ENCODE results near the gene ADISSP. TPM values are rescaled to one million over a fixed set of nuclear protein-coding genes. Genes with fewer than 3 reads are reported as not detected.

Gene ADISSP
- total and polyA plus RNA-seq, 2 donors, result 21.4 to 23.6 TPM

DNA sequence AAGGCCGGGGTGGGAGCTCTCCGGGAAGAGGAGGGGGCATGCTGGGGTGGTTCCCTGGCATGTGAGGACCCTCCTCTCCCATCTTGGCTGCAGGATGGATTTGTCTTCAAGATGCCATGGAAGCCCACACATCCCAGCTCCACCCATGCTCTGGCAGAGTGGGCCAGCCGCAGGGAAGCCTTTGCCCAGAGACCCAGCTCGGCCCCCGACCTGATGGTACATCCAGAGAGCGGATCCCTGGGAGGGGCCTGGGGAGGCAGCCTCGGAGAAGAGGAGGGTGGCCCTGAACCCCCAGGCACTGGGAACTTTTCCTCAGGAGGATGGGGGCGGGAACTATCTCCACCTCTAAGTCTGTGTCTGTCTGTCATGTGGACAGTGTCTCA is 33.3 kb upstream of the ADISSP start:
- H3K36me3 ChIP-seq (ENCODE audit: control insufficient read depth in 2 of 2, insufficient read depth in 2 of 2, low read length in 1 of 2), result peaks cover 63 to 70% of the 10 kb centered on the region in 2 donors
- H3K9me3 ChIP-seq (ENCODE audit: control insufficient read depth in 2 of 2, insufficient read depth in 1 of 2, low read length in 1 of 2), result peaks cover 0 to 3% of the 10 kb centered on the region in 2 donors
- H3K27ac ChIP-seq (ENCODE audit: low read depth in 1 of 2, low read length in 1 of 2), result no peak overlapping the region
- DNase-seq (ENCODE audit: low read depth in 6 of 9, low spot score in 9 of 9), result no peak
- WGBS, result 99% methylated on average over 8 of the region's 8 CpGs
- no peak overlapping the region for H3K4me3 ChIP-seq (ENCODE audit: low read length in 2 of 2)
- H3K27me3 ChIP-seq (ENCODE audit: control insufficient read depth in 2 of 2, insufficient read depth in 1 of 2, low read length in 1 of 2), result no peaks in the 10 kb centered on the region
- peaks cover 35 to 40% of the 10 kb centered on the region in 2 donors for H3K4me1 ChIP-seq (ENCODE audit: control insufficient read depth in 2 of 2, insufficient read depth in 2 of 2, low read length in 2 of 2)

DNA sequence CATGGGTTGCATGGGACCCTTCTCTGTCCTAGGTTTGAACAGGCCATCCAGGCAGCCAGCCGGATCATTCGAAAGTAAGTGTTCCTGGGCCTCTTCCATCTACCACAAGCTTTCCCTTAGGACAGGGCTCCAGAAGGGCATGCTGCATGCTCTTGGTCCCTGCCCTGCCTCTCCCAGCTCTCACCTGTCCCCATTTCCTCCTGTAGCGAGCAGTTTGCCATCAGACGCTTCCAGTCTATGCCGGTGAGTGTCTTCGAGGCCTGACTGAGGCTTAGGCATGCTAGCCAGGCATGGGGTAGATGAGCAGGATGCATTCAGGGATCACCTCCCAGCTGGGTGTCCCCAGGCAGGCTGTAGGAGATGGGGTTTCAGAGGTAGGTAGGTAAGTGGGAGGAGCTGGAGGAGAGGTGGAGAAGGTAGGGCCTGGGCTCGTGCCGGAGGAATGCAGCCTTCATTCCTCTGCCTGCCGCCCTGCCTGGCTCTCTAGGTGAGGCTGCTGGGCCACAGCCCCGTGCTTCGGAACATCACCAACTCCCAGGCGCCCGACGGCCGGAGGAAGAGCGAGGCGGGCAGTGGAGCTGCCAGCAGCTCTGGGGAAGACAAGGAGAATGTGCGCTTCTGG is 32.8 kb upstream of the ADISSP start:
- no peaks in the 10 kb centered on the region for H3K27me3 ChIP-seq (ENCODE audit: control insufficient read depth in 2 of 2, insufficient read depth in 1 of 2, low read length in 1 of 2)
- no peak for DNase-seq (ENCODE audit: low read depth in 6 of 9, low spot score in 9 of 9)
- WGBS, result 99% methylated on average over 18 of the region's 18 CpGs
- no peak overlapping the region for H3K4me3 ChIP-seq (ENCODE audit: low read length in 2 of 2)
- peaks cover 0 to 3% of the 10 kb centered on the region in 2 donors for H3K9me3 ChIP-seq (ENCODE audit: control insufficient read depth in 2 of 2, insufficient read depth in 1 of 2, low read length in 1 of 2)
- H3K4me1 ChIP-seq (ENCODE audit: control insufficient read depth in 2 of 2, insufficient read depth in 2 of 2, low read length in 2 of 2), result peaks cover 35 to 44% of the 10 kb centered on the region in 2 donors
- no peak overlapping the region for H3K27ac ChIP-seq (ENCODE audit: low read depth in 1 of 2, low read length in 1 of 2)
- H3K36me3 ChIP-seq (ENCODE audit: control insufficient read depth in 2 of 2, insufficient read depth in 2 of 2, low read length in 1 of 2), result peaks cover 58 to 65% of the 10 kb centered on the region in 2 donors

DNA sequence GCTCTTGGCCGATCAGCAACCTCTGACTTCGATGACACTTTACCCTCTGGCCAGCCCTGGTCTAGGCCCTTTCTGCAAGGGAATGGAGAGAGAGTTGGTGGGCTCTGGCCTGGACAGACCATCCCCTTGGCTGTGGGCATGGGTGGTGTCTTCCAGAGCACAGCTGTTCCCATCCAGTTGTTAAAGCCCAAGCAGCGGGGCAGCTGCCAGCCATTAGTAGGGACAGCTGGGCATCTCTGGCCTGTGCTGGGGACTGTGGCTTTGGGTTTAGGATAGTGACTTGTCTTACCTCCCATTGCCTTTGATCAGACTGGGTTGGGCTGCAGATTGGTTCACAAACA is 31.3 kb upstream of the ADISSP start:
- Histone ChIP-seq H3K36me3 (ENCODE audit: control insufficient read depth in 2 of 2, insufficient read depth in 2 of 2, low read length in 1 of 2) (peaks cover 43 to 50% of the 10 kb centered on the region in 2 donors), H3K4me3 (ENCODE audit: low read length in 2 of 2) (no peak overlapping the region), H3K4me1 (ENCODE audit: control insufficient read depth in 2 of 2, insufficient read depth in 2 of 2, low read length in 2 of 2) (peaks cover 35 to 48% of the 10 kb centered on the region in 2 donors), H3K9me3 (ENCODE audit: control insufficient read depth in 2 of 2, insufficient read depth in 1 of 2, low read length in 1 of 2) (peaks cover 0 to 3% of the 10 kb centered on the region in 2 donors), H3K27me3 (ENCODE audit: control insufficient read depth in 2 of 2, insufficient read depth in 1 of 2, low read length in 1 of 2) (no peaks in the 10 kb centered on the region), H3K27ac (ENCODE audit: low read depth in 1 of 2, low read length in 1 of 2) (peak overlapping the region; percentile 84 to 95)
- WGBS, result 92% methylated on average over 3 of the region's 3 CpGs
- DNase-seq (ENCODE audit: low read depth in 6 of 9, low spot score in 9 of 9), result no peak

DNA sequence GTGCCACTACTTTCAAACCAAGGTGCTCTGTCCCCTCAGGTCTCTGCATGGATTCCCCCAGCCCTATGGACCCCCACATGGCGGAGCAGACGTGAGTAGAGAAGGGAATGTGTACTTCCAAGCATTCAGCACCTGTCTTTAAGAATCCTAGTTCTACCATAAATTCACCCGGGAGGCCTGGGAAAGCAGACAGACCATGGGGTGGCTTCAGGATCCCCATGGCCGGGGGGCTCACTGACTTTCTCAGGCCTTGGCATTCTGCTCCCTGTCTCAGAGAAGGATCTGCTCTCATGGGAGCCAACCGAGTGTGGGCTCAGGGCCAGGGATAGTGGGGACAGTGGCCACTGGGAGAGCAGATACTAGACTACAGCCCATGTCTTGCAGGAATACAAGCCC is 30.8 kb upstream of the ADISSP start:
- Histone ChIP-seq H3K4me1 (ENCODE audit: control insufficient read depth in 2 of 2, insufficient read depth in 2 of 2, low read length in 2 of 2) (peaks cover 35 to 48% of the 10 kb centered on the region in 2 donors), H3K27me3 (ENCODE audit: control insufficient read depth in 2 of 2, insufficient read depth in 1 of 2, low read length in 1 of 2) (no peaks in the 10 kb centered on the region), H3K36me3 (ENCODE audit: control insufficient read depth in 2 of 2, insufficient read depth in 2 of 2, low read length in 1 of 2) (peaks cover 38 to 45% of the 10 kb centered on the region in 2 donors), H3K27ac (ENCODE audit: low read depth in 1 of 2, low read length in 1 of 2) (peak overlapping the region; percentile 74 to 95), H3K4me3 (ENCODE audit: low read length in 2 of 2) (no peak overlapping the region), H3K9me3 (ENCODE audit: control insufficient read depth in 2 of 2, insufficient read depth in 1 of 2, low read length in 1 of 2) (peaks cover 0 to 3% of the 10 kb centered on the region in 2 donors)
- DNase-seq (ENCODE audit: low read depth in 6 of 9, low spot score in 9 of 9), result no peak
- WGBS, result 93% methylated on average over 5 of the region's 5 CpGs

DNA sequence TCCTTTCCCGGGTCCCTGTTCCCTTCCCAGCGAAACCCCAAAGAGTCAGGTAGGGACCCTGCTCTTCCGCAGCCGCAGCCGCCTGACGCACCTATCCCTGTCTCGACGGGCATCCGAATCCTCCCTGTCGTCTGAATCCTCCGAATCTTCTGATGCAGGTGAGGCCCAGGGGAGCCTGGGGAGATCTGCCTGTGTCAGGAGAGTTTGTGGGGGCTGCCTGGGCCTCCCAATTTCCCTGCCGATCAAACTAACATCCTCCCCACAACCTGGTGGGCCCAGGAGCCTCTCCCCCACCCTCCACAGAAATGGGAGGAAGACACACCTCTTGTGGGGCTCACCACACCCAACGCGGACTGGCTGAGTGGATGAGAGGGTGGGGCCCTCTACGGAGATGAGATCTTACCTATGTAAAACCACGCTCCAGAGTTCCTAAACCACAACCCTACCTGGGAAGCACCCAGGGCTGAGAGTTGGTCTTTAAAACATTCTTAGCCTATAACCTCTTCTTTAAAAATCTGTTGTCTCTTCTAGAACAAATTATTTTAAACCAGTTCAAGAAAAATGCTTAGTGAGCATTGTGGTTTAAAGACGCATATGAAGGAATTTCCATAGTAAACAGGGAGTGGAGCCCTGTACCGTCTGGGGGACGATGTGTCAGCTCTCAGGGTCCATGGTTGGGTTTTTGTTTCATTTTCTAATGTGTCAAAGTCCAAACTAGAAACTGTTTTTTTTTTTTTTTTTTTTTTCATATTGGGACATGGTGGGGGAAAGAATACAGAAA is 30.2 kb upstream of the ADISSP start:
- peaks cover 35 to 48% of the 10 kb centered on the region in 2 donors for H3K4me1 ChIP-seq (ENCODE audit: control insufficient read depth in 2 of 2, insufficient read depth in 2 of 2, low read length in 2 of 2)
- no peaks in the 10 kb centered on the region for H3K9me3 ChIP-seq (ENCODE audit: control insufficient read depth in 2 of 2, insufficient read depth in 1 of 2, low read length in 1 of 2)
- H3K4me3 ChIP-seq (ENCODE audit: low read length in 2 of 2), result peak overlapping the region; percentile 7 to 59
- WGBS, result 65% methylated on average over 19 of the region's 19 CpGs
- peaks cover 32 to 39% of the 10 kb centered on the region in 2 donors for H3K36me3 ChIP-seq (ENCODE audit: control insufficient read depth in 2 of 2, insufficient read depth in 2 of 2, low read length in 1 of 2)
- H3K27ac ChIP-seq (ENCODE audit: low read depth in 1 of 2, low read length in 1 of 2), result peak overlapping the region; percentile 74 to 95
- DNase-seq (ENCODE audit: low read depth in 6 of 9, low spot score in 9 of 9), result peak in 1 of 9 donors; percentile 65
- no peaks in the 10 kb centered on the region for H3K27me3 ChIP-seq (ENCODE audit: control insufficient read depth in 2 of 2, insufficient read depth in 1 of 2, low read length in 1 of 2)

DNA sequence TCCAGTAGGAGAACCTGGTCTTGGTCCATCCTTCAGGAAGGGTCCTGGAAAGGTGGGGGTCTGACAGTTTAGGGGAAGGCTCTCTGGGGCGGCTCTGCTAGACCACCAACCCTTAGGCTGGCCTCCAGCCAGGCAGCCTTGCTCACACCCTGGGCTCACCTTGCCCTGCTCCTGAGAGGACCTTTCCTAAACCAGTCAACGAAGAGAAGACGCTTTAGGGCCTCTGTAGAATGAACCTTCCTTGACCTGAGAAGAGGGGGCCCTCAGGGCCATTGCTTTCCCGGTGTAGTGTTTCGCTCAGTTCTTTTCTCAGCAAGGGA is 29.6 kb upstream of the ADISSP start:
- peak overlapping the region; percentile 59 to 83 for H3K4me3 ChIP-seq (ENCODE audit: low read length in 2 of 2)
- H3K9me3 ChIP-seq (ENCODE audit: control insufficient read depth in 2 of 2, insufficient read depth in 1 of 2, low read length in 1 of 2), result no peaks in the 10 kb centered on the region
- H3K27ac ChIP-seq (ENCODE audit: low read depth in 1 of 2, low read length in 1 of 2), result peak overlapping the region in 1 of 2 donors; percentile 64
- H3K27me3 ChIP-seq (ENCODE audit: control insufficient read depth in 2 of 2, insufficient read depth in 1 of 2, low read length in 1 of 2), result no peaks in the 10 kb centered on the region
- H3K36me3 ChIP-seq (ENCODE audit: control insufficient read depth in 2 of 2, insufficient read depth in 2 of 2, low read length in 1 of 2), result peaks cover 26 to 33% of the 10 kb centered on the region in 2 donors
- DNase-seq (ENCODE audit: low read depth in 6 of 9, low spot score in 9 of 9), result no peak
- WGBS, result 96% methylated on average over 5 of the region's 5 CpGs
- peaks cover 35 to 48% of the 10 kb centered on the region in 2 donors for H3K4me1 ChIP-seq (ENCODE audit: control insufficient read depth in 2 of 2, insufficient read depth in 2 of 2, low read length in 2 of 2)

DNA sequence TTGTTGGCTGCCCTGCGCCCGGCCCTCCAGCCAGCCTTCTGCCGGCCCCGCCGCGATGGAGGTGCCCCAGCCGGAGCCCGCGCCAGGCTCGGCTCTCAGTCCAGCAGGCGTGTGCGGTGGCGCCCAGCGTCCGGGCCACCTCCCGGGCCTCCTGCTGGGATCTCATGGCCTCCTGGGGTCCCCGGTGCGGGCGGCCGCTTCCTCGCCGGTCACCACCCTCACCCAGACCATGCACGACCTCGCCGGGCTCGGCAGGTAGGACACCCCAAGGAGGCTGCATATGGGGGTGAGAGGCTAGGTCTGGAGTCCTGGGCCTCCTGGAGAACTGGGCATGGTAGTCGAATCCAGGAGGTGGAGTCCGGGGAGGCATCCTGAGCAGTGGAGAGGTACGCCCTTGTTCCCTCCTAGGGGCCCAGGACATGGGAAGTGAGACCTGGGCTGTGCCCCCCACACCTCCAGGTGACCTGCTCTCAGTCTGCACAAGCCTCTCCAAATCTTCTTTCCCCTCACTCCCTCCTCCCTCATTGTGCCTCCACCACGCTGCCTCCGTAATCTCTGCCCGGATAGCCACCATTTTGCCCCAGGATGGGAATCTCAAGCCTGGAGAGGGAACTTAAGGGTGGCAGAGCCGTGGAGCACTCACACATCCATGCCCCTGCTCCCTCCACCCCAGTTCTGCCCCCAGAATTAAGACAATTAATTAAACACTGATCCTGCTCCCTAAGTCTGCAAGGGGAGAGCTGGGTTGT is 29.1 kb upstream of the ADISSP start:
- Histone ChIP-seq H3K27ac (ENCODE audit: low read depth in 1 of 2, low read length in 1 of 2) (peak overlapping the region; percentile 15 to 64), H3K36me3 (ENCODE audit: control insufficient read depth in 2 of 2, insufficient read depth in 2 of 2, low read length in 1 of 2) (peaks cover 21 to 28% of the 10 kb centered on the region in 2 donors), H3K9me3 (ENCODE audit: control insufficient read depth in 2 of 2, insufficient read depth in 1 of 2, low read length in 1 of 2) (no peaks in the 10 kb centered on the region), H3K4me1 (ENCODE audit: control insufficient read depth in 2 of 2, insufficient read depth in 2 of 2, low read length in 2 of 2) (peaks cover 35 to 48% of the 10 kb centered on the region in 2 donors), H3K27me3 (ENCODE audit: control insufficient read depth in 2 of 2, insufficient read depth in 1 of 2, low read length in 1 of 2) (no peaks in the 10 kb centered on the region), H3K4me3 (ENCODE audit: low read length in 2 of 2) (peak overlapping the region; percentile 59 to 83)
- DNase-seq (ENCODE audit: low read depth in 6 of 9, low spot score in 9 of 9), result no peak
- 25% methylated on average over 33 of the region's 33 CpGs for WGBS

DNA sequence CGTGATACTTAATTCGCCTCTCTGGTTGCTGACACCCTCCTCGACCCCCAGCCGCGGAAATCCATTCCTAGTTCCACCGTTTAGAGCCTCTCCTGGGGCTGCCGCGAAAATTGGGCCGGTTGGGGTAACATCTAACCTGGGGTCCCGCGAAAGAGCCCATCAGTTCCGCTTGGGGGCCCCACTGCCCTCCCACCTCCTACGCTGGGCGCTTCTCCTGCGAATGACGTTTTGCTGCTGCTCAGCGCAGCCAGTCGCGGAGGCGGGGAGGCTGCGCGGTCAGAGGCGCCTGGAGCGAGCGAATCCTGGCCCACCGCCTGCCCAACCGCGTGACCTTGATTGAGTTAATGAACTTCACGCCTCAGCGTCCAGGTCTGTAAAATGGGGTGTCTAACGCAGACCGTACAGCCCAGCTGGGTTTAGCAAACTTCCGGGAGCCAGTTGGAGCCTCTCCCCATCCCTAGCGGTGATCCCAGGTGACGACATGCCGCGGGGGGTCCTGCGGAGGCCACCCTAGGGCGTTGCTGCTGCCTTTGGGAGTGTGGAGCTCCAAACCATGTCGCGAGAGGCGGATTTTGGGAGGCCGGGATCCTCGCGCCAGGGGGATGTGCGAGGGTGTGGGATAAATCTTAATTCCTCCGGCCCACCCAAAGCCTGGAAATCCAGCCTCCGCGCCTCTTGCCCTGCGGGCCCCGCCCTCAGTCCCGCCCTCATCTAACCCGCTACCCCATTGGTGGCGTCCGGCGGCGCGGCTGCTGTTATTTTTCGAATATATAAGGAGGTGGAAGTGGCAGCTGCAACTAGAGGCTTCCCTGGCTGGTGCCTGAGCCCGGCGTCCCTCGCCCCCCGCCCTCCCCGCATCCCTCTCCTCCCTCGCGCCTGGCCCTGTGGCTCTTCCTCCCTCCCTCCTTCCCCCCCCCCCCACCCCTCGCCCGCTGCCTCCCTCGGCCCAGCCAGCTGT is 28.2 kb upstream of the ADISSP start, which contains the start of gene CDC25B:
TSS of gene CDC25B (plus strand) at position 800 of the 958 bp plus-strand sequence. CDS start 222 bp downstream, outside the sequence.
- WGBS, result 2% methylated on average over 67 of the region's 69 CpGs

More for the DNA sequence above, 28.2 kb upstream of the ADISSP start, which contains the start of gene CDC25B:
- Histone ChIP-seq H3K4me3 (ENCODE audit: low read length in 2 of 2) (peak within 1 kb of the TSS; percentile 59 to 83), H3K27ac (ENCODE audit: low read depth in 1 of 2, low read length in 1 of 2) (peak within 1 kb of the TSS; percentile 88), H3K9me3 (ENCODE audit: control insufficient read depth in 2 of 2, insufficient read depth in 1 of 2, low read length in 1 of 2) (no peaks in the 10 kb centered on the region), H3K4me1 (ENCODE audit: control insufficient read depth in 2 of 2, insufficient read depth in 2 of 2, low read length in 2 of 2) (peaks cover 35 to 48% of the 10 kb centered on the region in 2 donors), H3K27me3 (ENCODE audit: control insufficient read depth in 2 of 2, insufficient read depth in 1 of 2, low read length in 1 of 2) (no peaks in the 10 kb centered on the region), H3K36me3 (ENCODE audit: control insufficient read depth in 2 of 2, insufficient read depth in 2 of 2, low read length in 1 of 2) (peaks cover 12 to 19% of the 10 kb centered on the region in 2 donors)
- peak in 8 of 9 donors; percentile 77 to 94 (median 84) for DNase-seq (ENCODE audit: low read depth in 6 of 9, low spot score in 9 of 9)
